Mucosa of descending colon (tissue), 3 donors: ENCODE measurements around the gene CAST. TPM values are rescaled to one million over a fixed set of nuclear protein-coding genes. Genes with fewer than 3 reads are reported as not detected.

ENCODE experiments used
- ATAC-seq: fragments of 200-7000 bp; cut with Tn5 transposase; one replicate; pipeline ENCODE4 v1.9.1; 2020; ENCODE audit warnings: mild to moderate bottlenecking, moderate library complexity
- DNase-seq, 3 donors: peaks; one replicate each; pipeline ENCODE4 v3.0.0-alpha.2; 2020
- H3K36me3 ChIP-seq: fragments of 200-600 bp; one replicate; pipeline ENCODE4 v1.8.0; 2021; ENCODE audit warnings: low read depth, mild to moderate bottlenecking
- H3K4me1 ChIP-seq: fragments of 200-600 bp; one replicate; pipeline ENCODE4 v1.8.0; 2021; ENCODE audit warnings: low read depth, mild to moderate bottlenecking
- H3K4me3 ChIP-seq: fragments of 200-600 bp; one replicate; pipeline ENCODE4 v1.8.0; 2021; ENCODE audit warnings: mild to moderate bottlenecking
- H3K9me3 ChIP-seq: fragments of 200-600 bp; one replicate; pipeline ENCODE4 v1.8.0; 2021; ENCODE audit warnings: mild to moderate bottlenecking
- CTCF ChIP-seq: fragments of 200-600 bp; IDR thresholded peaks from one replicate; pipeline ENCODE4 v1.8.0; 2022; ENCODE audit warnings: antibody characterized with exemption, mild to moderate bottlenecking
- intact Hi-C, 2 donors: fragments of 100-400 bp; cut with DNase I in 1 of 2; cut with micrococcal nuclease in 1 of 2; formaldehyde crosslinking; loops; one replicate each; pipeline versions ENCODE4 v1.11.0 to v1.11.1; 2022; cut with DNase I, micrococcal nuclease
- total RNA-seq, 3 donors: library from RNA; stranded (reverse); fragmentation: NEBNext Ultra II Directional in 2 of 3; extraction: Animal tissue kit (Norgen Biotek cat#: 25700) in 2 of 3; gene quantifications; one replicate each; pipeline versions ENCODE4 v1.2.1 to v1.2.4, GENCODE V29; 2021 to 2023
- donor health status: DM: no; HTN: no; CAD: no; lungs with moderate emphysema.
- donor health status: DM: no; HTN: no; CAD: no.
- donor health status: DM: no; HTN: yes; CAD: no.

Gene CAST
- total RNA-seq, 3 donors from 2014 or later: 348 to 433 (median 372) TPM

GRCh38 chr5:96692441-96692840 is 30.3 kb downstream of the CAST start:
- ATAC-seq (peak; percentile 60), DNase-seq (no peak)
- H3K9me3 ChIP-seq: no peaks in the 10 kb centered on the region
- H3K36me3 ChIP-seq: no peaks in the 10 kb centered on the region
- H3K4me3 ChIP-seq: no peak overlapping the region
- H3K4me1 ChIP-seq: no peaks in the 10 kb centered on the region
- no peak for TF ChIP-seq CTCF
- intact Hi-C loops: no loop called here

- TF ChIP-seq CTCF: no peak
- intact Hi-C loops: no loop called here
These were observed 37.1 kb downstream of the CAST start for GRCh38 chr5:96699186-96699820.

GRCh38 chr5:96702503-96703383 is 40.6 kb downstream of the CAST start:
- ATAC-seq (peak; percentile 96), DNase-seq (peak; percentile 91 to 95 (median 94))
- H3K4me3 ChIP-seq: peak overlapping the region; percentile 44
- intact Hi-C loops: no loop called here
- H3K36me3 ChIP-seq: no peaks in the 10 kb centered on the region
- no peak for TF ChIP-seq CTCF
- no peaks in the 10 kb centered on the region for H3K9me3 ChIP-seq
- peaks cover 10% of the 10 kb centered on the region for H3K4me1 ChIP-seq

More at GRCh38 chr5:96699186-96699820, 37.1 kb downstream of the CAST start:
- peaks cover 10% of the 10 kb centered on the region for H3K4me1 ChIP-seq
- no peak overlapping the region for H3K4me3 ChIP-seq
- H3K9me3 ChIP-seq: no peaks in the 10 kb centered on the region
- no peak for DNase-seq
- ATAC-seq: no peak
- no peaks in the 10 kb centered on the region for H3K36me3 ChIP-seq

- intact Hi-C loops: no loop called here
- H3K4me1 ChIP-seq: peaks cover 10% of the 10 kb centered on the region
- DNase-seq: peak in 1 of 3 donors; percentile 83
- H3K9me3 ChIP-seq: no peaks in the 10 kb centered on the region
- peak overlapping the region; percentile 44 for H3K4me3 ChIP-seq
- TF ChIP-seq CTCF: no peak
- no peaks in the 10 kb centered on the region for H3K36me3 ChIP-seq
- peak; percentile 92 for ATAC-seq
These were observed 41.3 kb downstream of the CAST start for GRCh38 chr5:96703384-96703920.

GRCh38 chr5:96703995-96704394 is 41.8 kb downstream of the CAST start:
- no peak for ATAC-seq
- peaks cover 15% of the 10 kb centered on the region for H3K4me1 ChIP-seq
- DNase-seq: no peak
- intact Hi-C loops: no loop called here
- no peak overlapping the region for H3K4me3 ChIP-seq
- no peaks in the 10 kb centered on the region for H3K9me3 ChIP-seq
- no peaks in the 10 kb centered on the region for H3K36me3 ChIP-seq
- no peak for TF ChIP-seq CTCF
